ENCODE results near the gene UBFD1.
"Not testable (repeated sequence)": the region's sequence is repeated elsewhere in the genome, so short reads cannot be mapped to it uniquely, and the experiment has no call there.

UBFD1 gene

DNA sequence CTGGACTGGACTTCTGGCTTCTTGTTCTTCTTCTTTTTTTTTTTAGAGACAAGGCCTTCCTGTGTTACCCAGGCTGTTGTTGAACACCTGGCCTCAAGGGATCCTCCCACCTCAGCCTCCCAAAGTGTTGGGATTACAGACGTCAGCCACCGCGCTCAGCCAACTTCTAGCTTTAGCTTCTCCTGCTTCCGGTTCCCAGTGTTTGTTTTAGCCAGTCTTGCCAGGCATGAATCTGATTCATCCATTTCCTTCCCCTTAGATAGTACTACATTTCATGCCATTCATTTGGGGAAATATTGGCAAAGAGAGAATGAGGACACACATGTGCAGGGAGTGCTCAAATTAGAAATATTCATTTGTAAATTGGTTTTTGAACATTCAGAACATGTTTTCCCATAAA lies 50.7 kb downstream of the UBFD1 start:
- peaks cover 43% of the 10 kb centered on the region for H3K36me3 ChIP-seq (ENCODE audit: insufficient read depth, low read length)
- H3K9me3 ChIP-seq (ENCODE audit: low read length) = no peaks in the 10 kb centered on the region
- H3F3A ChIP-seq (ENCODE audit: insufficient read depth, low read length) = no peaks in the 10 kb centered on the region
- no peak for TF ChIP-seq EZH2 (IDR thresholded peaks at IDR 0.05; ENCODE audit: borderline replicate concordance, low read length)
- TF ChIP-seq, protein P1, sequence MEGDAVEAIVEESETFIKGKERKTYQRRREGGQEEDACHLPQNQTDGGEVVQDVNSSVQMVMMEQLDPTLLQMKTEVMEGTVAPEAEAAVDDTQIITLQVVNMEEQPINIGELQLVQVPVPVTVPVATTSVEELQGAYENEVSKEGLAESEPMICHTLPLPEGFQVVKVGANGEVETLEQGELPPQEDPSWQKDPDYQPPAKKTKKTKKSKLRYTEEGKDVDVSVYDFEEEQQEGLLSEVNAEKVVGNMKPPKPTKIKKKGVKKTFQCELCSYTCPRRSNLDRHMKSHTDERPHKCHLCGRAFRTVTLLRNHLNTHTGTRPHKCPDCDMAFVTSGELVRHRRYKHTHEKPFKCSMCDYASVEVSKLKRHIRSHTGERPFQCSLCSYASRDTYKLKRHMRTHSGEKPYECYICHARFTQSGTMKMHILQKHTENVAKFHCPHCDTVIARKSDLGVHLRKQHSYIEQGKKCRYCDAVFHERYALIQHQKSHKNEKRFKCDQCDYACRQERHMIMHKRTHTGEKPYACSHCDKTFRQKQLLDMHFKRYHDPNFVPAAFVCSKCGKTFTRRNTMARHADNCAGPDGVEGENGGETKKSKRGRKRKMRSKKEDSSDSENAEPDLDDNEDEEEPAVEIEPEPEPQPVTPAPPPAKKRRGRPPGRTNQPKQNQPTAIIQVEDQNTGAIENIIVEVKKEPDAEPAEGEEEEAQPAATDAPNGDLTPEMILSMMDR (IDR thresholded peaks at IDR 0.05; ENCODE audit: low read length) = no peak
- no peak overlapping the region for H3K4me3 ChIP-seq (ENCODE audit: low read depth, low read length, poor library complexity, severe bottlenecking)
- H3K27me3 ChIP-seq (ENCODE audit: insufficient read depth, low read length) = no peaks in the 10 kb centered on the region
- no peaks in the 10 kb centered on the region for H3K79me2 ChIP-seq (ENCODE audit: insufficient read depth, low read length)
- no peak overlapping the region for H3K9ac ChIP-seq (ENCODE audit: low read length)
- H2AFZ ChIP-seq (ENCODE audit: low read length) = no peak overlapping the region
- H3K27ac ChIP-seq (ENCODE audit: low read depth, low read length, poor library complexity, severe bottlenecking) = no peak overlapping the region
- no peak overlapping the region for H3K4me2 ChIP-seq (ENCODE audit: low read length)
- H3K9me2 ChIP-seq (ENCODE audit: low read depth, low read length) = no peaks in the 10 kb centered on the region
- H4K20me1 ChIP-seq (ENCODE audit: insufficient read depth, low read length) = no peaks in the 10 kb centered on the region
- no peaks in the 10 kb centered on the region for H3K4me1 ChIP-seq (ENCODE audit: insufficient read depth, low read length, severe bottlenecking)

DNA sequence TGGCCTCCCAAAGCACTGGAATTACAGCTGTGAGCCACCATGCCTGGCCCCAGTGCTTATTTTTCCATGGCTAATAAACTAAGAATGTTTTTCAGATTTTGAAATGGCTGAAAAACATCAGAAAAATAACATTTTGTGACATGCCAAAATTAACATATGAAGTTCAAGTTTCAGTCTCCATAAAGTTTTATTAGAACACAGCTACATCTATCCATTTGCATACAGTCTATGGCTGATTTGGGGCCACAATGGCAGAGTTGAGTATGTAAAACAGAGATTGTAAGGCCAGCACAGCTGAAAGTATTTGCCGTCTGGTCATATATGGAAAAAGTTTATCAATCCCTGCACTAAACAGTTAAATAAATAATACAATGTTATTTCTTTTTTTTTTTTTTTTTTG lies 52.4 kb downstream of the UBFD1 start:
- Histone ChIP-seq H3F3A (ENCODE audit: insufficient read depth, low read length) (no peaks in the 10 kb centered on the region), H3K9me3 (ENCODE audit: low read length) (no peaks in the 10 kb centered on the region), H3K4me1 (ENCODE audit: insufficient read depth, low read length, severe bottlenecking) (no peaks in the 10 kb centered on the region), H3K27me3 (ENCODE audit: insufficient read depth, low read length) (no peaks in the 10 kb centered on the region), H3K4me3 (ENCODE audit: low read depth, low read length, poor library complexity, severe bottlenecking) (no peak overlapping the region), H3K4me2 (ENCODE audit: low read length) (no peak overlapping the region), H4K20me1 (ENCODE audit: insufficient read depth, low read length) (no peaks in the 10 kb centered on the region), H3K79me2 (ENCODE audit: insufficient read depth, low read length) (no peaks in the 10 kb centered on the region), H3K9me2 (ENCODE audit: low read depth, low read length) (no peaks in the 10 kb centered on the region), H3K36me3 (ENCODE audit: insufficient read depth, low read length) (peaks cover 42% of the 10 kb centered on the region), H3K9ac (ENCODE audit: low read length) (no peak overlapping the region), H2AFZ (ENCODE audit: low read length) (no peak overlapping the region), H3K27ac (ENCODE audit: low read depth, low read length, poor library complexity, severe bottlenecking) (no peak overlapping the region)
- TF ChIP-seq EZH2 (IDR thresholded peaks at IDR 0.05; ENCODE audit: borderline replicate concordance, low read length) = no peak
- TF ChIP-seq, protein P1 (IDR thresholded peaks at IDR 0.05; ENCODE audit: low read length) = no peak

DNA sequence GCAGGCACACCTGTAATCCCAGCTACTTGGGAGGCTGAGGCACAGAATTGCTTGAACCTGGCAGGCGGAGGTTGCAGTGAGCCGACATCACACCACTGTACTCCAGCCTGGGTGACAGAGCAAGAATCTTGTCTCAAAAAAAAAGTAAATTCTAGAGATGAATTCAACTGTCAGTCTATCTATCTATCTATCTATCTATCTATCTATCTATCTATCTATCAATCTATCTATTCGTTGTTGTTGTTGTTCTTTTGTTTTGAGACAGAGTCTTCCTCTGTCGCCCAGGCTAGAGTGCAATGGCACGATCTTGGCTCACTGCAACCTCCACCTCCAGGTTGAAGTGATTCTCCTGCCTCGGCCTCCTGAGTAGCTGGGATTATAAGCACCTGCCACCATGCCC lies 53.4 kb downstream of the UBFD1 start:
- not testable (repeated sequence) for H3K4me3 ChIP-seq (ENCODE audit: low read depth, low read length, poor library complexity, severe bottlenecking); H3F3A ChIP-seq (ENCODE audit: insufficient read depth, low read length); H3K9ac ChIP-seq (ENCODE audit: low read length); H3K9me2 ChIP-seq (ENCODE audit: low read depth, low read length); H3K27me3 ChIP-seq (ENCODE audit: insufficient read depth, low read length); H4K20me1 ChIP-seq (ENCODE audit: insufficient read depth, low read length); H3K9me3 ChIP-seq (ENCODE audit: low read length); H3K4me2 ChIP-seq (ENCODE audit: low read length); H3K27ac ChIP-seq (ENCODE audit: low read depth, low read length, poor library complexity, severe bottlenecking); H3K79me2 ChIP-seq (ENCODE audit: insufficient read depth, low read length); H3K4me1 ChIP-seq (ENCODE audit: insufficient read depth, low read length, severe bottlenecking); H2AFZ ChIP-seq (ENCODE audit: low read length)
- peaks cover 39% of the 10 kb centered on the region for H3K36me3 ChIP-seq (ENCODE audit: insufficient read depth, low read length)

DNA sequence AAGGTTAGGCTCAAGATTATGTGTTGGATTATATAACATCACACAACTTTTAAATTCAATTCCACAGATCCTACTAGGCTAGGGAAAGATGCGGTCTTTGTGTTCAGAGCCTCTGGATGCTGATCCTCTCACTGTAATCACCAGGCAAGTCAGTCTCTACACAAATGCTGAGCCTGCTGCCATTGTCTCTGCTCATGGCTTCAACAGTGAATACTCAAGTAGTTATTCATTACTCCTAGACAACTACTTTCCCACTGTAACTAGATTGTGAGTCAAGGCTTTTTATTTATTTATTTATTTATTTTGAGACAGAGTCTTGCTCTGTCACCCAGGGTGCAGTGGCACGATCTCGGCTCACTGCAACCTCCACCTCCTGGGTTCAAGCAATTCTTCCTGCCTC lies 54.4 kb downstream of the UBFD1 start:
- Histone ChIP-seq H3K27me3 (ENCODE audit: insufficient read depth, low read length) (no peaks in the 10 kb centered on the region), H3K9me3 (ENCODE audit: low read length) (no peaks in the 10 kb centered on the region), H3K36me3 (ENCODE audit: insufficient read depth, low read length) (peaks cover 43% of the 10 kb centered on the region), H3F3A (ENCODE audit: insufficient read depth, low read length) (no peaks in the 10 kb centered on the region), H3K9me2 (ENCODE audit: low read depth, low read length) (no peaks in the 10 kb centered on the region), H3K4me2 (ENCODE audit: low read length) (no peak overlapping the region), H3K9ac (ENCODE audit: low read length) (no peak overlapping the region), H2AFZ (ENCODE audit: low read length) (no peak overlapping the region), H4K20me1 (ENCODE audit: insufficient read depth, low read length) (no peaks in the 10 kb centered on the region), H3K4me3 (ENCODE audit: low read depth, low read length, poor library complexity, severe bottlenecking) (no peak overlapping the region), H3K27ac (ENCODE audit: low read depth, low read length, poor library complexity, severe bottlenecking) (no peak overlapping the region), H3K4me1 (ENCODE audit: insufficient read depth, low read length, severe bottlenecking) (no peaks in the 10 kb centered on the region), H3K79me2 (ENCODE audit: insufficient read depth, low read length) (no peaks in the 10 kb centered on the region)
- TF ChIP-seq EZH2 (IDR thresholded peaks at IDR 0.05; ENCODE audit: borderline replicate concordance, low read length) = no peak
- TF ChIP-seq, protein P1 (IDR thresholded peaks at IDR 0.05; ENCODE audit: low read length) = no peak

Measured in OCI-LY1 (cell line).